Suprapubic skin (tissue), 3 donors: ENCODE measurements around the gene MVP.

Experiments
- CTCF ChIP-seq, 2 donors: fragments of 200-600 bp in 1 of 2; fragments of 450-650 bp in 1 of 2; sonication (generic) in 1 of 2; IDR thresholded peaks; one replicate each; pipeline ENCODE4 v1.5.1; 2016 to 2019; ENCODE audit warnings: antibody characterized with exemption in 2 of 2, mild to moderate bottlenecking in 1 of 2, moderate library complexity in 1 of 2
- EP300 ChIP-seq: sonication (generic); formaldehyde crosslinking; IDR thresholded peaks from one replicate; pipeline ENCODE4 v1.6.1; 2017; ENCODE audit warnings: antibody characterized with exemption
- POLR2A ChIP-seq, 2 donors: fragments of 450-650 bp; IDR thresholded peaks; one replicate each; pipeline ENCODE4 v1.6.1; 2017; ENCODE audit warnings: antibody characterized with exemption in 2 of 2, mild to moderate bottlenecking in 2 of 2, moderate library complexity in 2 of 2

GRCh38 chr16:29790949-29791844 lies 29.1 kb upstream of the MVP start:
- no peak for TF ChIP-seq POLR2A (IDR thresholded peaks at IDR 0.05)
- TF ChIP-seq CTCF (IDR thresholded peaks at IDR 0.05) = no peak
- no peak for TF ChIP-seq EP300
